Activated naive CD4-positive, alpha-beta T cell treated with anti-CD3 and anti-CD28 coated beads for 36 hours (primary cell): Measurements from ENCODE around the gene IDI2. TPM values are rescaled to one million over a fixed set of nuclear protein-coding genes. Genes with fewer than 3 reads are reported as not detected.

Experiments
- CTCF ChIA-PET: fragments of 350-600 bp; sonication (Branson Sonifier 250); formaldehyde crosslinking; loops from one replicate; lab custom pipeline; 2021; ENCODE audit warnings: antibody characterized with exemption; lab: Charles Lee
- DNase-seq: peaks from one replicate; pipeline ENCODE4 v3.0.0-alpha.2; 2020
- H3K27ac Mint-ChIP-seq: one replicate; pipeline ENCODE4 v1.8.0; 2021; ENCODE audit warnings: mild to moderate bottlenecking, mixed read lengths
- H3K27me3 Mint-ChIP-seq: one replicate; pipeline ENCODE4 v1.8.0; 2021; ENCODE audit warnings: low read depth, mixed read lengths
- H3K36me3 Mint-ChIP-seq: one replicate; pipeline ENCODE4 v1.8.0; 2021; ENCODE audit warnings: low read depth, mixed read lengths
- H3K4me1 Mint-ChIP-seq: one replicate; pipeline ENCODE4 v1.8.0; 2021; ENCODE audit warnings: low read depth, mixed read lengths
- H3K4me3 Mint-ChIP-seq: one replicate; pipeline ENCODE4 v1.8.0; 2021; ENCODE audit warnings: mild to moderate bottlenecking, moderate library complexity, mixed read lengths
- H3K9me3 Mint-ChIP-seq: one replicate; pipeline ENCODE4 v1.8.0; 2021; ENCODE audit warnings: mixed read lengths
- intact Hi-C: fragments of 100-400 bp; cut with micrococcal nuclease; formaldehyde crosslinking; loops from one replicate; pipeline ENCODE4 v1.15.1; 2023
- total RNA-seq, 2 experiments: library from RNA; stranded (reverse); gene quantifications; one replicate each; pipeline ENCODE4 v1.2.3, GENCODE V29; 2021

Gene IDI2
- total RNA-seq, 2 experiments from 2014 or later = not detected

- peaks cover 13% of the 10 kb centered on the region for H3K4me1 Mint-ChIP-seq
- no peak overlapping the region for H3K27ac Mint-ChIP-seq
- intact Hi-C loops = no loop called here
- peaks cover 83% of the 10 kb centered on the region for H3K36me3 Mint-ChIP-seq
- CTCF ChIA-PET = no interaction called here
- peaks cover 8% of the 10 kb centered on the region for H3K9me3 Mint-ChIP-seq
- H3K27me3 Mint-ChIP-seq = no peaks in the 10 kb centered on the region
- DNase-seq = no peak
- no peak overlapping the region for H3K4me3 Mint-ChIP-seq
Measured at GRCh38 chr10:997266-998022, 28.2 kb downstream of the IDI2 start.

GRCh38 chr10:996031-996430, 29.6 kb downstream of the IDI2 start:
- CTCF ChIA-PET = no interaction called here
- intact Hi-C loops = no loop called here
- Mint-ChIP-seq H3K4me3 (no peak overlapping the region), H3K36me3 (peaks cover 75% of the 10 kb centered on the region), H3K9me3 (peaks cover 2% of the 10 kb centered on the region), H3K27ac (no peak overlapping the region), H3K4me1 (peaks cover 11% of the 10 kb centered on the region), H3K27me3 (no peaks in the 10 kb centered on the region)
- DNase-seq = no peak

- H3K27ac Mint-ChIP-seq = no peak overlapping the region
- peaks cover 75% of the 10 kb centered on the region for H3K36me3 Mint-ChIP-seq
- DNase-seq = no peak
- no peaks in the 10 kb centered on the region for H3K27me3 Mint-ChIP-seq
- intact Hi-C loops = no loop called here
- peaks cover 1% of the 10 kb centered on the region for H3K9me3 Mint-ChIP-seq
- no peak overlapping the region for H3K4me3 Mint-ChIP-seq
- CTCF ChIA-PET = interaction anchor here (0.5 to 0.7 kb wide), 2 partner anchors 10 to 760 kb away, joined by 3 read pairs; no protein-coding TSS in a partner anchor
- H3K4me1 Mint-ChIP-seq = peaks cover 13% of the 10 kb centered on the region
Measured at GRCh38 chr10:995559-995926, 30.1 kb downstream of the IDI2 start.

- Mint-ChIP-seq H3K4me1 (peaks cover 17% of the 10 kb centered on the region), H3K36me3 (peaks cover 77% of the 10 kb centered on the region), H3K27ac (no peak overlapping the region), H3K27me3 (no peaks in the 10 kb centered on the region), H3K9me3 (no peaks in the 10 kb centered on the region), H3K4me3 (no peak overlapping the region)
- intact Hi-C loops = no loop called here
- CTCF ChIA-PET = interaction anchor here (0.5 to 0.7 kb wide), 2 partner anchors 9 to 759 kb away, joined by 3 read pairs; no protein-coding TSS in a partner anchor
- DNase-seq = no peak
Measured at GRCh38 chr10:994836-995558, 30.7 kb downstream of the IDI2 start.

- intact Hi-C loops = no loop called here
- Mint-ChIP-seq H3K27me3 (no peaks in the 10 kb centered on the region), H3K27ac (no peak overlapping the region), H3K9me3 (no peaks in the 10 kb centered on the region), H3K4me3 (no peak overlapping the region), H3K4me1 (peaks cover 26% of the 10 kb centered on the region), H3K36me3 (peaks cover 69% of the 10 kb centered on the region)
- CTCF ChIA-PET = interaction anchor here (0.6 kb wide), 1 partner anchor 20 kb away, joined by 3 read pairs; no protein-coding TSS in a partner anchor
- no peak for DNase-seq
Measured at GRCh38 chr10:992871-993270, 32.8 kb downstream of the IDI2 start.

- no peak for DNase-seq
- H3K4me3 Mint-ChIP-seq = no peak overlapping the region
- peaks cover 26% of the 10 kb centered on the region for H3K4me1 Mint-ChIP-seq
- peaks cover 65% of the 10 kb centered on the region for H3K36me3 Mint-ChIP-seq
- CTCF ChIA-PET = interaction anchor here (0.6 kb wide), 1 partner anchor 21 kb away, joined by 3 read pairs; no protein-coding TSS in a partner anchor
- intact Hi-C loops = no loop called here
- H3K27ac Mint-ChIP-seq = no peak overlapping the region
- H3K27me3 Mint-ChIP-seq = no peaks in the 10 kb centered on the region
- H3K9me3 Mint-ChIP-seq = no peaks in the 10 kb centered on the region
Measured at GRCh38 chr10:992467-992866, 33.2 kb downstream of the IDI2 start.

- DNase-seq = no peak
- Mint-ChIP-seq H3K4me3 (no peak overlapping the region), H3K36me3 (peaks cover 53% of the 10 kb centered on the region), H3K4me1 (peaks cover 37% of the 10 kb centered on the region), H3K9me3 (no peaks in the 10 kb centered on the region), H3K27ac (no peak overlapping the region), H3K27me3 (no peaks in the 10 kb centered on the region)
- intact Hi-C loops = no loop called here
- CTCF ChIA-PET = no interaction called here
Measured at GRCh38 chr10:990808-991207, 34.9 kb downstream of the IDI2 start.

GRCh38 chr10:988667-989545, 36.8 kb downstream of the IDI2 start:
- H3K9me3 Mint-ChIP-seq = no peaks in the 10 kb centered on the region
- H3K27ac Mint-ChIP-seq = peak overlapping the region; percentile 86
- CTCF ChIA-PET = no interaction called here
- peak overlapping the region; percentile 95 for H3K4me3 Mint-ChIP-seq
- peak; percentile 12 for DNase-seq
- intact Hi-C loops = loop anchor here (1.0 to 5.0 kb wide), 4 partner anchors 58 to 852 kb away; partner anchors contain the start of genes IDI1, LARP4B, WDR37 and ZMYND11
- peaks cover 35% of the 10 kb centered on the region for H3K36me3 Mint-ChIP-seq
- peaks cover 38% of the 10 kb centered on the region for H3K4me1 Mint-ChIP-seq
- no peaks in the 10 kb centered on the region for H3K27me3 Mint-ChIP-seq

GRCh38 chr10:987870-988666, 37.6 kb downstream of the IDI2 start, which contains the start of gene GTPBP4:
TSS of gene GTPBP4 (plus strand) at chr10:988434. CDS start at chr10:988480, 46 bp downstream.
- Mint-ChIP-seq H3K4me3 (peak within 1 kb of the TSS; percentile 95), H3K4me1 (peaks cover 38% of the 10 kb centered on the region), H3K27me3 (no peaks in the 10 kb centered on the region), H3K9me3 (no peaks in the 10 kb centered on the region), H3K36me3 (peaks cover 30% of the 10 kb centered on the region), H3K27ac (peak within 1 kb of the TSS; percentile 86)
- intact Hi-C loops = loop anchor here (1.0 to 5.0 kb wide), 4 partner anchors 57 to 851 kb away; partner anchors contain the start of genes IDI1, LARP4B, WDR37 and ZMYND11
- peak; percentile 98 for DNase-seq
- CTCF ChIA-PET = interaction anchor here (0.8 kb wide), 1 partner anchor 68 kb away, joined by 3 read pairs; no protein-coding TSS in a partner anchor

GRCh38 chr10:987620-987869, 38.1 kb downstream of the IDI2 start:
- DNase-seq = no peak
- H3K27me3 Mint-ChIP-seq = no peaks in the 10 kb centered on the region
- CTCF ChIA-PET = interaction anchor here (0.8 kb wide), 1 partner anchor 68 kb away, joined by 3 read pairs; no protein-coding TSS in a partner anchor
- peaks cover 38% of the 10 kb centered on the region for H3K4me1 Mint-ChIP-seq
- peak overlapping the region; percentile 95 for H3K4me3 Mint-ChIP-seq
- H3K27ac Mint-ChIP-seq = peak overlapping the region; percentile 8
- intact Hi-C loops = loop anchor here (5.0 kb wide), 1 partner anchor 850 kb away; the partner anchor contains the start of gene ZMYND11
- no peaks in the 10 kb centered on the region for H3K9me3 Mint-ChIP-seq
- peaks cover 29% of the 10 kb centered on the region for H3K36me3 Mint-ChIP-seq
